Activated naive CD8-positive, alpha-beta T cell (primary cell): ENCODE data around the gene ENC1.

ENCODE experiments used
- H3K27ac Mint-ChIP-seq: one replicate; pipeline ENCODE4 v1.8.0; 2021; ENCODE audit warnings: mixed read lengths
- H3K27me3 Mint-ChIP-seq: one replicate; pipeline ENCODE4 v1.8.0; 2021; ENCODE audit warnings: mixed read lengths
- H3K36me3 Mint-ChIP-seq: one replicate; pipeline ENCODE4 v1.8.0; 2021; ENCODE audit warnings: mixed read lengths
- H3K4me1 Mint-ChIP-seq: one replicate; pipeline ENCODE4 v1.8.0; 2021; ENCODE audit warnings: low read depth, mixed read lengths
- H3K4me3 Mint-ChIP-seq: one replicate; pipeline ENCODE4 v1.8.0; 2021; ENCODE audit warnings: mild to moderate bottlenecking, mixed read lengths
- H3K9me3 Mint-ChIP-seq: one replicate; pipeline ENCODE4 v1.8.0; 2021; ENCODE audit warnings: low read depth, mixed read lengths

Gene ENC1

DNA sequence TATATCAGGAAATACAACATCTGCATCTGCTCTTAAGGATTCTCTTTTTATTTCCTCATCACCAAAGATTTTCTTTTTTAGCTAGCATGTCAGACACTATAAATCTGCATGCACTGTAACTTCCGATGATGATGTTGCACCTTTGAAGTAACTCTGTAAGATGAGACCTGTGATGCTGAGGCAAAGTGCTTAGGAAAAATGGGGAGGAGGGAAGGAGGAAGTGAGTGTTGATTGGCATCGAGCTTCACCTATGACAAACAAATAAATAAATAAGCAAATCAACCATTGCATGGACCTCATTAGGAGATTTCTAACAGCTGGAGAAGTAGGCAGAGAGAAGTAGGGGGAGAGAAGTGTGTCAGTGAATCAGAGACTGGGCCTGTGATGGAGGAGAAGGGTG is 52.6 kb downstream of the ENC1 start:
- Mint-ChIP-seq H3K27ac (no peak overlapping the region), H3K27me3 (peaks cover 7% of the 10 kb centered on the region), H3K4me1 (no peaks in the 10 kb centered on the region), H3K4me3 (no peak overlapping the region), H3K36me3 (no peaks in the 10 kb centered on the region), H3K9me3 (no peaks in the 10 kb centered on the region)

- H3K27ac Mint-ChIP-seq: no peak overlapping the region
- H3K4me3 Mint-ChIP-seq: no peak overlapping the region
- H3K4me1 Mint-ChIP-seq: no peaks in the 10 kb centered on the region
- peaks cover 10% of the 10 kb centered on the region for H3K27me3 Mint-ChIP-seq
- H3K9me3 Mint-ChIP-seq: no peaks in the 10 kb centered on the region
- H3K36me3 Mint-ChIP-seq: no peaks in the 10 kb centered on the region
Measured at GRCh38 chr5:74587300-74587699, 53.2 kb downstream of the ENC1 start.

- no peaks in the 10 kb centered on the region for H3K36me3 Mint-ChIP-seq
- H3K27ac Mint-ChIP-seq: no peak overlapping the region
- H3K4me3 Mint-ChIP-seq: no peak overlapping the region
- H3K9me3 Mint-ChIP-seq: no peaks in the 10 kb centered on the region
- peaks cover 10% of the 10 kb centered on the region for H3K27me3 Mint-ChIP-seq
- no peaks in the 10 kb centered on the region for H3K4me1 Mint-ChIP-seq
Measured at GRCh38 chr5:74586856-74587255, 53.7 kb downstream of the ENC1 start.

DNA sequence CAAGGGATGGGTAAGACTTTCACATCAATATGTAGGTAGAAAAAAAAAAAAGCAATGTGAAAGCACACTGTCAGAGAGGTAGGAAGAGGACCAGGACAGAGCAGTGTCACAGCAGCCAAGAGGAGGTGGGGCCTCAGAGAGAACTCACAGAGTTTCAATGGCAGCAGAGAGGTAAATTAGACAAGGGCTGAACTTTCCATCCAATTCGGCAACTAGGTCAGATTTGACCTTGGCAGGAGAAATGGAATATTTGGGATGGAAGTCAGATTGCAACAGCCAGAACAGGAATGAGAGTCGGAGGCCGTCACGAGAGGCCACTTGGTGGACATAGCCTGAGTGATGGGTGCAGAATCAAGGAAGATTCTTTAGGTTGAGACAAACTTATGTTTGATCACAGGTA is 57.7 kb downstream of the ENC1 start:
- H3K36me3 Mint-ChIP-seq: no peaks in the 10 kb centered on the region
- H3K4me3 Mint-ChIP-seq: no peak overlapping the region
- H3K27ac Mint-ChIP-seq: no peak overlapping the region
- no peaks in the 10 kb centered on the region for H3K9me3 Mint-ChIP-seq
- peaks cover 12% of the 10 kb centered on the region for H3K4me1 Mint-ChIP-seq
- peaks cover 6% of the 10 kb centered on the region for H3K27me3 Mint-ChIP-seq

DNA sequence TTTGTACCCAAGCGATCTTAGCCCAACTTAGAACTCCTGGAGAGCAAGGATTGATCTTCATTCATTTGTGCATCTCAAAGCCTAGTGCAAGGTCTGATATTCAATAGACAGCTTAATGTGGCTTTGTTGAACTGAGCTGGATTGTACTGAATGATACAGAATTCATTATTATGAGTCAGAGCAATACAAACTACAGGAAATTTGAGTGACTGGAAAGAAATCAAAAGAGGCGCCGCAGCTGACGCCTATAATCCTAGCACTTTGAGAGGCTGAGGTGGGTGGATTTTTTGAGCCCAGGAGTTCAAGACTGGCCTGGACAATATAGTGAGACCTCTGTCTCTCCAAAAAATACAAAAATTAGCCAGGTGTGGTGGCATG is 58.6 kb downstream of the ENC1 start:
- Mint-ChIP-seq H3K9me3 (no peaks in the 10 kb centered on the region), H3K4me1 (peaks cover 16% of the 10 kb centered on the region), H3K4me3 (no peak overlapping the region), H3K36me3 (no peaks in the 10 kb centered on the region), H3K27me3 (peaks cover 6% of the 10 kb centered on the region), H3K27ac (no peak overlapping the region)

- Mint-ChIP-seq H3K4me3 (no peak overlapping the region), H3K27ac (peak overlapping the region; percentile 46), H3K36me3 (peaks cover under 1% of the 10 kb centered on the region), H3K4me1 (peaks cover 28% of the 10 kb centered on the region), H3K27me3 (peaks cover 5% of the 10 kb centered on the region), H3K9me3 (no peaks in the 10 kb centered on the region)
Measured at GRCh38 chr5:74580729-74581109, 59.8 kb downstream of the ENC1 start.

DNA sequence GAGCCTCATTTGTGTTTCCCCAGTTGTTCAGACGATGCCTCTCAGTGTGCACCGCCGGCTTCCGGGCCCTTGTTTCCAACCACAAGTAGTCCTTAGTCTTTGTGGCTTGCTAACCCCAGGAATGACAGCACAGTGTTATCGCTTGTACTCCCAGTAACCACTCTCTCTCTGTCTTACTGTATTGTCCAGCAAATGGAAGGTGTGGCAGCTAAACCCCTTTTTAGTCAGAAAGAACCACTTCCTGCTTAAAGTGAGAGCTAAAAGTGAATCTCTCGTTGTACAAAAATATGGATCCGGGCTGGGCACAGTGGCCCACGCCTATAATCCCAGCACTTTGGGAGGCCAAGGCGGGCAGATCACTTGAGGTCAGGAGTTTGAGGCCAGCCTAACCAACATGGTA is 61.3 kb downstream of the ENC1 start:
- Mint-ChIP-seq H3K4me1 (peaks cover 30% of the 10 kb centered on the region), H3K4me3 (no peak overlapping the region), H3K9me3 (no peaks in the 10 kb centered on the region), H3K27ac (peak overlapping the region; percentile 76), H3K27me3 (peaks cover 5% of the 10 kb centered on the region), H3K36me3 (peaks cover 2% of the 10 kb centered on the region)

GRCh38 chr5:74578356-74579044 is 62.0 kb downstream of the ENC1 start:
- H3K27me3 Mint-ChIP-seq: peaks cover 2% of the 10 kb centered on the region
- H3K4me1 Mint-ChIP-seq: peaks cover 30% of the 10 kb centered on the region
- H3K36me3 Mint-ChIP-seq: peaks cover 2% of the 10 kb centered on the region
- H3K9me3 Mint-ChIP-seq: no peaks in the 10 kb centered on the region
- peak overlapping the region; percentile 76 for H3K27ac Mint-ChIP-seq
- no peak overlapping the region for H3K4me3 Mint-ChIP-seq
